Measurements from ENCODE around the gene ANKRD44.

DNA sequence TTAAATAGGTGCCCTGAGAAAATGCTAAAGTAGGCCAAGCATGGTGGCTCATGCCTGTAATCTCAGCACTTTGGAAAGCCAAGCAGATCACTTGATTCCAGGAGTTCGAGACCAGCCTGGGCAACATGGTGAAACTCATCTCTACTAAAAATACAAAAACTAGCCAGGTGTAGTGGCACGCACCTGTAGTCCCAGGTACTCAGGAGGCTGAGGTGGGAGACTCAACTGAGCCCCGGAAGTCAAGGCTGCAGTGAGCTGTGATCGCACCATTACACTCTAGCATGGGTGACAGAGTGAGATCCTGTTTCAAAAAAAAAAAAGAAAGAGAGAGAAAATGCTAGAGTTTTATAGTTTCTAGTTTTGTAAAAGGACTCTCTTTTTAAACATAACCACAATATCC lies 12.0 kb downstream of the ANKRD44 start:
- no peak for TF ChIP-seq EZH2phosphoT487 (IDR thresholded peaks at IDR 0.05; ENCODE audit: insufficient read depth, low read depth)
- no peak for TF ChIP-seq EZH2 (IDR thresholded peaks at IDR 0.05; ENCODE audit: insufficient read depth, poor library complexity, severe bottlenecking)
